Spleen (tissue), 11 donors: ENCODE data around the gene ELOA. TPM values are rescaled to one million over a fixed set of nuclear protein-coding genes. Genes with fewer than 3 reads are reported as not detected.
"Not testable (repeated sequence)": the region's sequence is repeated elsewhere in the genome, so short reads cannot be mapped to it uniquely, and the experiment has no call there.

Source experiments
- DNase-seq: peaks from one replicate; pipeline ENCODE4 v3.0.0-alpha.2; 2020
- H3K27ac ChIP-seq, 8 donors: fragments of 200-600 bp; sonication (generic) in 7 of 8; 1 replicate in 4 of 8; 2 replicates in 4 of 8; pipeline versions ENCODE4 v1.5.0 to v1.8.0; 2016 to 2021; ENCODE audit warnings: inconsistent platforms in 4 of 8, mild to moderate bottlenecking in 4 of 8, moderate library complexity in 1 of 8
- H3K27me3 ChIP-seq, 7 donors: fragments of 200-600 bp; sonication (generic) in 6 of 7; replicated peaks in 1 of 7; 1 replicate in 4 of 7; 2 replicates in 3 of 7; pipeline versions ENCODE4 v1.5.0 to v1.8.0; 2016 to 2021; ENCODE audit warnings: inconsistent platforms in 3 of 7, mild to moderate bottlenecking in 1 of 7
- H3K36me3 ChIP-seq, 6 donors: fragments of 200-600 bp; sonication (generic) in 5 of 6; 1 replicate in 4 of 6; 2 replicates in 2 of 6; pipeline versions ENCODE4 v1.5.0 to v1.8.0; 2016 to 2021; ENCODE audit warnings: inconsistent platforms in 2 of 6
- H3K4me1 ChIP-seq, 6 donors: fragments of 200-600 bp; sonication (generic) in 5 of 6; 1 replicate in 3 of 6; 2 replicates in 3 of 6; pipeline versions ENCODE4 v1.5.0 to v1.8.0; 2016 to 2021; ENCODE audit warnings: inconsistent platforms in 3 of 6
- H3K4me3 ChIP-seq, 8 donors: fragments of 200-600 bp; sonication (generic) in 7 of 8; 1 replicate in 4 of 8; 2 replicates in 4 of 8; pipeline versions ENCODE4 v1.5.0 to v1.8.0; 2016 to 2021; ENCODE audit warnings: inconsistent platforms in 4 of 8, mild to moderate bottlenecking in 4 of 8, moderate library complexity in 2 of 8
- H3K9me3 ChIP-seq, 8 donors: fragments of 200-600 bp; sonication (generic) in 7 of 8; 1 replicate in 4 of 8; 2 replicates in 4 of 8; pipeline versions ENCODE4 v1.5.0 to v1.8.0; 2016 to 2021; ENCODE audit warnings: inconsistent platforms in 4 of 8
- POLR2A ChIP-seq, 3 donors: fragments of 450-650 bp; IDR thresholded peaks; one replicate each; pipeline ENCODE4 v1.5.1; 2017; ENCODE audit warnings: antibody characterized with exemption in 3 of 3, mild to moderate bottlenecking in 1 of 3
- POLR2AphosphoS5 ChIP-seq, 3 donors: sonication (generic); formaldehyde crosslinking; IDR thresholded peaks; one replicate each; pipeline ENCODE4 v1.5.1; 2017; ENCODE audit warnings: antibody characterized with exemption in 3 of 3
- WGBS, 5 donors: extraction: QIAGEN DNeasy Blood & Tissue Kit in 3 of 5; methylation state at CpG; one replicate each; pipeline versions ENCODE4 v1.1.5 to v1.1.7; 2013 to 2018; 5-methylcytosine and 5-hydroxymethylcytosine counted together
- intact Hi-C: fragments of 100-400 bp; cut with DNase I; formaldehyde crosslinking; loops from one replicate; pipeline ENCODE4 v1.15.0; 2023; ENCODE audit warnings: low total_unique reads
- polyA plus RNA-seq, 3 donors: library from polyadenylated mRNA; stranded (reverse); fragments of 200-250 nt; gene quantifications; one replicate each; pipeline ENCODE4 v1.2.1, GENCODE V29; 2013
- total RNA-seq, 7 donors: library from RNA; depleted of rRNA in 3 of 7; stranded (reverse); fragments of >200 nt in 3 of 7; fragmentation: NEBNext Ultra II Directional in 4 of 7; extraction: Animal tissue kit (Norgen Biotek cat#: 25700) in 4 of 7; gene quantifications; one replicate each; pipeline versions ENCODE4 v1.1.0 to v1.2.1, GENCODE V29; 2016 to 2021
- TF ChIP-seq, protein P1 (sequence below), 11 experiments: fragments of 200-600 bp in 7 of 11; fragments of 450-650 bp in 4 of 11; sonication (generic) in 4 of 11; IDR thresholded peaks in 8 of 11; conservative IDR thresholded peaks in 3 of 11; 1 replicate in 7 of 11; 2 replicates in 4 of 11; pipeline versions ENCODE4 v1.4.0 to v1.8.0; 2016 to 2021; ENCODE audit warnings: antibody characterized with exemption in 11 of 11, inconsistent platforms in 4 of 11, mild to moderate bottlenecking in 1 of 11
- donor health status: healthy with polysubstance abuse.
- donor health status: DM: no; HTN: no; CAD: no; lungs with moderate emphysema.
- donor health status: DM: no; HTN: no; CAD: no.
- donor health status: Bipolar disorder and iron deficiency.
- donor health status: healthy.
- donor health status: DM: no; HTN: no; CAD: no.
- donor health status: DM: yes; HTN: yes; CAD: no.

ELOA gene
- total and polyA plus RNA-seq, 10 donors: 7.9 to 38.0 (median 32.3) TPM

DNA sequence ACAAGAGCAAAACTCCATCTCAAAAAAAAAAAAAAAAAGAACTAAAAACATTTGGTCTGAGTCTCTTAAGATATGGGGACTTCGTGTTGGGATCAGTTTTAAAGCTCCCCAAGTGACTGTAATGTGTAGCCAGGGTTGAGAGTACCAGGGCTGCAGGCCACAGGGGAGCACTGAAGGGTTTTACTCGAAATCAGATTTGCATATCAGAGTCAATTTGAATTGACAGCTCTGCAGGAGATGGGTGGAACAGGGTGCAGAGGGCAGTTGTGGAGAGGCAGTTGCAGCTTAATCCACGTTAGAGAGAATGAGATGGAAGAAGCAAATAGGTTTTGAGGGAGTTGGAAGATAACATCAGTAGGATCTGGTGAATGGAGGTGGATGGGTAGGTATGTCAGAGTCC is 20.6 kb upstream of the ELOA start:
- TF ChIP-seq, protein P1, sequence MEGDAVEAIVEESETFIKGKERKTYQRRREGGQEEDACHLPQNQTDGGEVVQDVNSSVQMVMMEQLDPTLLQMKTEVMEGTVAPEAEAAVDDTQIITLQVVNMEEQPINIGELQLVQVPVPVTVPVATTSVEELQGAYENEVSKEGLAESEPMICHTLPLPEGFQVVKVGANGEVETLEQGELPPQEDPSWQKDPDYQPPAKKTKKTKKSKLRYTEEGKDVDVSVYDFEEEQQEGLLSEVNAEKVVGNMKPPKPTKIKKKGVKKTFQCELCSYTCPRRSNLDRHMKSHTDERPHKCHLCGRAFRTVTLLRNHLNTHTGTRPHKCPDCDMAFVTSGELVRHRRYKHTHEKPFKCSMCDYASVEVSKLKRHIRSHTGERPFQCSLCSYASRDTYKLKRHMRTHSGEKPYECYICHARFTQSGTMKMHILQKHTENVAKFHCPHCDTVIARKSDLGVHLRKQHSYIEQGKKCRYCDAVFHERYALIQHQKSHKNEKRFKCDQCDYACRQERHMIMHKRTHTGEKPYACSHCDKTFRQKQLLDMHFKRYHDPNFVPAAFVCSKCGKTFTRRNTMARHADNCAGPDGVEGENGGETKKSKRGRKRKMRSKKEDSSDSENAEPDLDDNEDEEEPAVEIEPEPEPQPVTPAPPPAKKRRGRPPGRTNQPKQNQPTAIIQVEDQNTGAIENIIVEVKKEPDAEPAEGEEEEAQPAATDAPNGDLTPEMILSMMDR (IDR thresholded peaks at IDR 0.05 in 8 of 11, conservative IDR thresholded peaks at IDR 0.05 in 3 of 11): no peak
- 52 to 76% (median 67%) methylated on average over 3 of the region's 3 CpGs for WGBS, 5 donors
- Histone ChIP-seq H3K36me3 (no peaks in the 10 kb centered on the region), H3K4me3 (peak overlapping the region in 1 of 8 donors; percentile 21), H3K27me3 (no peaks in the 10 kb centered on the region), H3K4me1 (peaks cover 4 to 61% (median 29%) of the 10 kb centered on the region in 6 donors), H3K9me3 (no peaks in the 10 kb centered on the region), H3K27ac (peak overlapping the region in 3 of 8 donors; percentile 33 to 42 (median 33))
- peak; percentile 54 for DNase-seq
- intact Hi-C loops: no loop called here

DNA sequence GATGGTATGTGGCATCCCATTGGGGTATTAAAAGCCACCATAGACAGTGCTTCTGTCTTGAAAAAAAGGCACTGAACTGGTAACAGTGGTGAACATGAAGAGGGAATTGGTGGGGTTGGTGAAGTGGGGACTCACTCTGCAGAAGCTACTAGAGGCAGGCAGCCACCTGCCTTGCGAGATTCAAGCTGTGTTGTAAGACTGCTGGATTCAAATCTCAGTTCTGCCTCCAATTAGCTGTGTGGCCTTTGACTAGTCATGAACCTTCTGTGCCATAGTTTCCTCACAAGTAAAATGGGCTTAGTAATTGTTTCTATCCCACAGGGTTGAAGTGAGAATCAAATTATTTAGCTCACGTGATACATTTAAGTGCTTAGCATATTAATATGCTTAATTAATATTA is 16.6 kb upstream of the ELOA start:
- Histone ChIP-seq H3K27ac (peak overlapping the region in 5 of 8 donors; percentile 37 to 87 (median 81)), H3K36me3 (no peaks in the 10 kb centered on the region), H3K4me1 (peaks cover 0 to 82% (median 42%) of the 10 kb centered on the region in 6 donors), H3K4me3 (no peak overlapping the region), H3K9me3 (no peaks in the 10 kb centered on the region), H3K27me3 (no peaks in the 10 kb centered on the region)
- TF ChIP-seq POLR2AphosphoS5 (IDR thresholded peaks at IDR 0.05): no peak
- TF ChIP-seq, protein P1 (IDR thresholded peaks at IDR 0.05 in 8 of 11, conservative IDR thresholded peaks at IDR 0.05 in 3 of 11): no peak
- TF ChIP-seq POLR2A (IDR thresholded peaks at IDR 0.05): no peak
- intact Hi-C loops: no loop called here
- 66 to 83% (median 73%) methylated on average over 2 of the region's 2 CpGs for WGBS, 5 donors
- DNase-seq: peak; percentile 10

DNA sequence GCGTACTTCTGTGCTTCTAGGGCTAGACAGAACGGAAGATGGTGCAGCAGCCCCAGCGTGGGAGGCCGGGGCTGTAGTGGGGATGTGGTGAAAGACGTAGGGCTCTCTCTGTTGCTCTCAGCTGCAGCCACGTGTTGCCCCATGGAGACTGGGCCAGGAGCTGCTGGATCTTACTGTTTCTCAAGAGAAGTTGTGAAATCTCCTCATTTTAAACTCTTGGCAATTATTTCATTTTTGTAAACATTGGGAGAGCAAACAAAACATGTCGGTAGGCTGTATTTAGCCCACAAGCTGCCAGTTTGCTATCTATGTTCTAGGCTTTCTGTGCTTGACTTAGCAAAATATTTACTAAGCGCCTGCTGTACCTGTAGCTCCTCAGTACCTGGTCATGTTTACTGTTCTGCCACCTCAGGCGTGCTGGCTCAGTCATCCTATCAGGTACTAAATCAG is 15.9 kb upstream of the ELOA start:
- no peaks in the 10 kb centered on the region for H3K36me3 ChIP-seq
- intact Hi-C loops: no loop called here
- peaks cover 0 to 76% (median 38%) of the 10 kb centered on the region in 6 donors for H3K4me1 ChIP-seq
- peak overlapping the region in 6 of 8 donors; percentile 37 to 87 (median 70) for H3K27ac ChIP-seq
- H3K4me3 ChIP-seq: no peak overlapping the region
- TF ChIP-seq POLR2AphosphoS5 (IDR thresholded peaks at IDR 0.05) (peak in 1 of 3 donors; percentile 59), POLR2A (IDR thresholded peaks at IDR 0.05) (no peak)
- no peaks in the 10 kb centered on the region for H3K9me3 ChIP-seq
- DNase-seq: peak; percentile 80
- WGBS, 5 donors: 51 to 69% (median 58%) methylated on average over 9 of the region's 9 CpGs
- H3K27me3 ChIP-seq: no peaks in the 10 kb centered on the region

DNA sequence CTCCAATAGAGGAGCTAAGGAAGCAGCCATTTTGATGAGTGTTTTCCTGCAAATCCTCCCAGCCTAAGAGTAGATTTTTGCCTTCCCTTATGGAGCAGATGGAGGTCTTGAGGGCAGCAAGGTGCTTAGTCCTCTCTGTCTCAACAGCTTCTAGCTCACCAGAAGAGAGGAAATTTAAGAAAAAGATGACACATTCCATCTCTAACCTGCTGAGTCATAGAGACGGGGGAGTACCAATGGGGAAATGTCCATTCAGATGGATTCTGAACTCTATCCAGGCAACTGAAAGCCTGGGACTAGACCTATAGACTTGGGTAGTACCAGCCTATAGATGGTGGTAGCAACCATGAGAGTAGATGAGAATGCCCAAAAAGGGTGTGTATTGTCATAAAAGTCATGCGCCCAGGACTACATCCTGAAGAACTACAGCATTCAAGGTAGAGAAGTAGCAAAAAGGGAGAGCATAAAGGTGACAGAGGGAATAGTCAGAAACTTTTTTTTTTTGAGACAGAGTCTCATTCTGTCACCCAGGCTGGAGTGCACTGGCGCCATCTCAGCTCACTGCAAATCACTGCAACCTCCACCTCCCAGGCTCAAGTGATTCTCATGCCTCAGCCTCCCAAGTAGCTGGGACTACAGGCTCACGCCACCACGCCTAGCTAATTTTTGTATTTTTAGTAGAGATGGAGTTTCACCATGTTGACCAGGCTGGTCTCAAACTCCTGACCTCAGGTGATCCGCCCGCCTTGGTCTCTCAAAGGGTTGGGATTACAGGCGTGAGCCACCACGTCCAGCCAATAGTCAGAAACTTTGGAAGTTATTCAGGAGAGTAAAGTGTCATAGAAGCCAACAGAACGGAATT is 10.7 kb upstream of the ELOA start:
- TF ChIP-seq POLR2AphosphoS5 (IDR thresholded peaks at IDR 0.05) (no peak), POLR2A (IDR thresholded peaks at IDR 0.05) (no peak)
- TF ChIP-seq, protein P1 (IDR thresholded peaks at IDR 0.05 in 8 of 11, conservative IDR thresholded peaks at IDR 0.05 in 3 of 11): no peak
- 89 to 96% (median 92%) methylated on average over 10 of the region's 10 CpGs for WGBS, 5 donors

DNA sequence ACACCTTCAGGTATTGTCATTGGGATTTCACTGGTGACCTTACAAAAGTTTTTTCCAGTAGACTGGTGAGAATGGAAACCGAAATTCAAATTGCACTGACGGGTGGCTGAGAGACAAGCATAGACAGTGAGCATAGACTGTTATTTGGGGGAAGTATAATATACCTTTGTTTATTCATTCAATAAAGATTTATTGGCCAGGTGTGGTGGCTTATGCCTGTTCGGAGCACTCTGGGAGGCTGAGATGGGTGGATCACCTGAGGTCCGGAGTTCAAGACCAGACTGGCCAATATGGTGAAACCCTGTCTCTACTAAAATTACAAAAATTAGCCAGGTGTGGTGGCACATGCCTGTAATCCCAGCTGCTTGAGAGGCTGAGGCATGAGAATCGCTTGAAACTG is 10.0 kb upstream of the ELOA start:
- DNase-seq: peak; percentile 3
- H3K4me1 ChIP-seq: peaks cover 0 to 25% (median 10%) of the 10 kb centered on the region in 6 donors
- H3K36me3 ChIP-seq, H3K27ac ChIP-seq, intact Hi-C loops, H3K4me3 ChIP-seq, H3K27me3 ChIP-seq, H3K9me3 ChIP-seq: not testable (repeated sequence)
- WGBS, 5 donors: 90 to 95% (median 94%) methylated on average over 5 of the region's 5 CpGs

More for the DNA sequence above, 10.7 kb upstream of the ELOA start:
- no peak overlapping the region for H3K4me3 ChIP-seq
- DNase-seq: peak; percentile 27
- no peaks in the 10 kb centered on the region for H3K9me3 ChIP-seq
- no peaks in the 10 kb centered on the region for H3K27me3 ChIP-seq
- H3K4me1 ChIP-seq: peaks cover 0 to 32% (median 17%) of the 10 kb centered on the region in 6 donors
- intact Hi-C loops: no loop called here
- no peaks in the 10 kb centered on the region for H3K36me3 ChIP-seq
- no peak overlapping the region for H3K27ac ChIP-seq
